ENCODE data around the gene ERBB4.

- TF ChIP-seq GATA3 (IDR thresholded peaks at IDR 0.05; ENCODE audit: low read depth, low read length) (no peak), GATA2 (IDR thresholded peaks at IDR 0.05; ENCODE audit: low read depth, low read length) (no peak)
Measured at GRCh38 chr2:212193056-212193455, 345.5 kb downstream of the ERBB4 start.

Data from SH-SY5Y (cell line).